ENCODE results near the gene NCSTN.

DNA sequence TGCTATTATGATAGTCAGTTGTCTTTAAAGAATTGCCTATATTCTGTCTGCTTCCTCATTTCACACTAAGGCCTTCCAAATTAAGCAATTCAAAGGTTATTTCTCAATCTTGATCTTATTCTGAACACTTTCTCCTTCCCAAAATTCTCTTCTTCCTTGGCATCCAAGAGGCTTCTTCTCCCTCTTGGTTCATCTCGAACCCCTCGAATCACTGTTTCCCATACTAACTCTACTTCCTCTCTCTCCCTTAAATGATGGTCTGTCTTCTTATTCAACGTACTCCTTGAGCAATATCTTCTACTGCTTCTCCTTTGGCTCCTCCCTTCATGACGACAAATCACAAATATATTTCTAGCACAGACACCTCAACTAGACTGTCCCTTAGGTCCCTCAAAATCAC is 4.6 kb upstream of the NCSTN start:
- no peak for TF ChIP-seq POLR2AphosphoS5 (IDR thresholded peaks at IDR 0.05)
- TF ChIP-seq, protein P1, sequence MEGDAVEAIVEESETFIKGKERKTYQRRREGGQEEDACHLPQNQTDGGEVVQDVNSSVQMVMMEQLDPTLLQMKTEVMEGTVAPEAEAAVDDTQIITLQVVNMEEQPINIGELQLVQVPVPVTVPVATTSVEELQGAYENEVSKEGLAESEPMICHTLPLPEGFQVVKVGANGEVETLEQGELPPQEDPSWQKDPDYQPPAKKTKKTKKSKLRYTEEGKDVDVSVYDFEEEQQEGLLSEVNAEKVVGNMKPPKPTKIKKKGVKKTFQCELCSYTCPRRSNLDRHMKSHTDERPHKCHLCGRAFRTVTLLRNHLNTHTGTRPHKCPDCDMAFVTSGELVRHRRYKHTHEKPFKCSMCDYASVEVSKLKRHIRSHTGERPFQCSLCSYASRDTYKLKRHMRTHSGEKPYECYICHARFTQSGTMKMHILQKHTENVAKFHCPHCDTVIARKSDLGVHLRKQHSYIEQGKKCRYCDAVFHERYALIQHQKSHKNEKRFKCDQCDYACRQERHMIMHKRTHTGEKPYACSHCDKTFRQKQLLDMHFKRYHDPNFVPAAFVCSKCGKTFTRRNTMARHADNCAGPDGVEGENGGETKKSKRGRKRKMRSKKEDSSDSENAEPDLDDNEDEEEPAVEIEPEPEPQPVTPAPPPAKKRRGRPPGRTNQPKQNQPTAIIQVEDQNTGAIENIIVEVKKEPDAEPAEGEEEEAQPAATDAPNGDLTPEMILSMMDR (IDR thresholded peaks at IDR 0.05): no peak

Measured in prostate gland (tissue), 2 donors.